Measurements from ENCODE around the gene KIAA0232.

KIAA0232 gene

DNA sequence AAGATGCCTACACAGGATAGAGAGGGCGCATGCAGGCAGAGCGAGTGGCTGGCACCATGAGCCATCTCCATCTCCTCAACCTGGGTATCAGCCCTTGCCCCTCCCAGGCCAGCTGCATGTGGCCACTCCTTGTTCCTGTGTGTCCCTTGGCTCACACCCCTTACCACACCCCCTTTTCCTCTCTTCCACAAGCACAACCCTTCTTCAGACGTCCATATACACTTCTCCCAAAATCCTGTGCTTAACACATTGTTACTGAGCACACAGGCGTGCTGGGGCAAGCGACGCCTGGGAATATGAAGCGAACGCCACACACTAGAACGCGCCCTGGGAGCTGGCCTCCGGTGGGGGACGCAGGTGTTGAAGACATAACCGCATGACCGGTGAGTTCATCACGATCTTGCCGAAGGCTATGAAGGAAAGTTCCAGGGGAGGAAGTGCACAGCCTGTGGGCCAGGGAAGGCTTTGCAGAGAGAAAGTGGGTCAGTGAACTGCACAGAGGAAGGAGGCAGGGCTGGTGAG is 19.1 kb upstream of the KIAA0232 start:
- no peak for DNase-seq (ENCODE audit: extremely low spot score)
- CTCF ChIA-PET: interaction anchor here (1.0 kb wide), 1 partner anchor 204 kb away, joined by 3 read pairs; no protein-coding TSS in a partner anchor
- POLR2A ChIA-PET: no interaction called here

DNA sequence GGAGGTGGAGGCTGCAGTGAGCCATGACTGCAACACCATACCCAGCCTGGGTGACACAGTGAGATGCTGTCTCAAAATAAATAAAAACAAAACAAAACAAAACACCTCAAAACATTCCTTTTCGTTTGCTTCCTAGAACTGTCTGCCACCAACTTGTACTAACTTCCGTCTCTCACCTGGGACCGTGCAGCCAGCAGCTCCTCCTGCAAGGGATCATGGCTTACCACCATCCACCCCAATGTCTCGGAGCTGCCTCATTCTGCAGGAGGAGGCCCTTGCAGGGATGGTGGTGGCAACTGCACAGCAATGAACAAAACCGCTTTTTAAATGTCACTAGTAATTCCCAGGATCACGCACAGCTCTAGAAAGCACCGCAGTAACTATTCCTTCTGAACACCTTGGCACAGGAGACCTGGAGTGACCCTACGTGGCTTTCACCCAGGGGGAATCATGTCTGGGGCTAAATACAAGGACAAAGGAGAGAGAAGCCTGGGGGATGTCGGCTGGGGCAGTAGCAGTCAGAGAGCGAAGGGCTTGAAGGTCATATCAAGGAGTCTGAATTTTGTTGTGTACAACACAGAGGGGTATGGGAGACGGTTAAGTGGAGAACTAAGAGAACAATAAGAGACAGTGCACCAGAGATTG is 17.4 kb upstream of the KIAA0232 start:
- DNase-seq (ENCODE audit: extremely low spot score): no peak
- ChIA-PET CTCF (no interaction called here), POLR2A (no interaction called here)
- TF ChIP-seq FOXM1 (IDR thresholded peaks at IDR 0.05; ENCODE audit: borderline replicate concordance) (no peak), HDGF (IDR thresholded peaks at IDR 0.05; ENCODE audit: borderline replicate concordance) (no peak), NFRKB (IDR thresholded peaks at IDR 0.05) (no peak)

More for the DNA sequence above, 19.1 kb upstream of the KIAA0232 start:
- TF ChIP-seq NFRKB (IDR thresholded peaks at IDR 0.05) (no peak), FOXM1 (IDR thresholded peaks at IDR 0.05; ENCODE audit: borderline replicate concordance) (no peak), FOXA1 (IDR thresholded peaks at IDR 0.05) (no peak), HDGF (IDR thresholded peaks at IDR 0.05; ENCODE audit: borderline replicate concordance) (no peak), BHLHE40 (IDR thresholded peaks at IDR 0.05; ENCODE audit: borderline replicate concordance) (no peak), LEF1 (IDR thresholded peaks at IDR 0.05; ENCODE audit: borderline replicate concordance) (no peak), FOXK2 (IDR thresholded peaks at IDR 0.05) (no peak), L3MBTL2 (conservative IDR thresholded peaks at IDR 0.05) (no peak)

DNA sequence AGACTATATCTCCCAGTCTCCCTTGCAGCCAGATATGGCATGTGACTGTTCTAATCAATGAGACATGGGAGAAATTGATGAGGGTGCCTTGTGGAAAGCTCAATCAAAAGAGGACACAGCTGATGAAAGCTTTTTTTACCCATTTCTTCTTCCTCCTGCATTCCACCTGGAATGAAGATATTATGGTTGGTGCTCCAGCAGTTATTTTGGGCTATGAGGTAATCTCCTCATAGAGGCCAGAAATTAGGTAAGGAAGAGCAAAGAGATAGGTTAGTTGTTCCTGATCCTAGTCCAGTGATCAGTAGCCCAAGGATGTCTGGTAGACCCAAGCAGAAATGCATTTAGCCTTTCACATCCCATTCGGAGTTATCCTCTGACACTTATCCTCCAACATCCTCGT is 16.8 kb upstream of the KIAA0232 start:
- no peak for DNase-seq (ENCODE audit: extremely low spot score)
- POLR2A ChIA-PET: no interaction called here
- CTCF ChIA-PET: no interaction called here
- TF ChIP-seq FOXM1 (IDR thresholded peaks at IDR 0.05; ENCODE audit: borderline replicate concordance) (no peak), FOXA1 (IDR thresholded peaks at IDR 0.05) (no peak), LEF1 (IDR thresholded peaks at IDR 0.05; ENCODE audit: borderline replicate concordance) (no peak), NFRKB (IDR thresholded peaks at IDR 0.05) (no peak), L3MBTL2 (conservative IDR thresholded peaks at IDR 0.05) (no peak)

DNA sequence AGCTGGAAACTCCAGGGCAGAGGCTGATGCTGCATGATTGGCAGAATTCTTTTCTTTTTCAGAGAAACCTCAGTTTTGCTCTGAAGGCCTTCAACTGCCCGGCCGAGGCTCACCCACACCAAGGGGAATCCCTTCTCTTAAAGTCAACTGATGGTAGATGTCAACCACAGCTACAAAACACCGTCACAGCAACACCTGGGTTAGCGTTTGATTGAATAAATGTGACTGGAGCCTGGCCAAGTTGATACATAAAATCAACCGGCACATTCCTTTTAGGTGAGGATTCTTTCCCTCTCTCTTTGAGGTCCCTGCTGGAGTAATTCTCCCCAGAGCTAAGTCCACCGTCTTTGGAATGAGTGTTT is 15.2 kb upstream of the KIAA0232 start:
- TF ChIP-seq CTBP1 (IDR thresholded peaks at IDR 0.05; ENCODE audit: borderline replicate concordance) (no peak), ELF4 (IDR thresholded peaks at IDR 0.05) (no peak), TARDBP (IDR thresholded peaks at IDR 0.05) (no peak)
- DNase-seq (ENCODE audit: extremely low spot score): no peak
- POLR2A ChIA-PET: interaction anchor here (2.1 kb wide), 1 partner anchor 14 kb away, joined by 9 read pairs; no protein-coding TSS in a partner anchor
- CTCF ChIA-PET: no interaction called here

DNA sequence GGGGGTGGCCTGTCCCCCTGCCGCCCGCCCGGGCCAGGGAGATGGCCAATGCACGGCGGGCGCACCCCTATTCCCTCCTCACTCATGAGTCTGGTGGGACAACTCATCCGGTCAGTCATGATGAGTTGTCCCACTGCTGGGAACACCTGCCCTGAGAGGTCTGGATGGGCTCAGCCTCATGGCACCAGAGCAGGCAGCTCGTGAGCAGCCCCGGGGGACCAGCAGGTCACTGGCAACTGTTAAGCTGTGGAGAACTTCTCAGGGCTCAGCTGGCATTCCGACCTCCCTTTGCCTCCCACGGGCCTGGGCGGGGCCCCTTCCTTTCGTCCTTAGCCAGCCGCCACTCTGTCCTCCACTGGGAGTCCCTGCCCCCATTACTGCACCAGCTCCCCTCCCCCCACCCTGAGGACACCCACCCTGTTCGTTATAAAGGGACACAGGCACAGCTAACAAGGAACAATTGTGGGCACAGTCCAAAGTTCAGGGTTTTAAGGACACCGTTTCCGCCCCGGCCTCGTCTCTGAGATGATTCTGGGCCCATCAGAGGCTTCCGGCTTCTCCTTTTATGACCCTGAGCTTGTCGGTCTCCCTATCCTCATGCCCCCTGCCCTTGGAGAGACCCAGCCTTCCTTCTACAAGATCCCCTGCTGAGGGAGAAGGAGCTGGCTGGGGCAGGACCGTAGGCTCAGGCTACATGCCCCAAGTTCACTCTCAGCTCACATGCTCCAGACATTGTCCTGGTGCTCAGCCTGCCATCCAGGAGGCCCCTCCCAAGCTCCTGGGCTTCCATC is 14.6 kb upstream of the KIAA0232 start:
- no peak for DNase-seq (ENCODE audit: extremely low spot score)
- ChIA-PET CTCF (interaction anchor here (1.2 to 2.9 kb wide), 2 partner anchors 67 to 105 kb away, joined by 4 to 11 read pairs; no protein-coding TSS in a partner anchor), POLR2A (interaction anchor here (1.0 to 2.1 kb wide), 4 partner anchors 8 to 52 kb away, joined by 3 to 9 read pairs (median 4); partner anchors contain the start of gene BLOC1S4)
- TF ChIP-seq ARNT (IDR thresholded peaks at IDR 0.05) (no peak), FOXM1 (IDR thresholded peaks at IDR 0.05; ENCODE audit: borderline replicate concordance) (no peak), HDGF (IDR thresholded peaks at IDR 0.05; ENCODE audit: borderline replicate concordance) (no peak)
- TF ChIP-seq, protein P1, sequence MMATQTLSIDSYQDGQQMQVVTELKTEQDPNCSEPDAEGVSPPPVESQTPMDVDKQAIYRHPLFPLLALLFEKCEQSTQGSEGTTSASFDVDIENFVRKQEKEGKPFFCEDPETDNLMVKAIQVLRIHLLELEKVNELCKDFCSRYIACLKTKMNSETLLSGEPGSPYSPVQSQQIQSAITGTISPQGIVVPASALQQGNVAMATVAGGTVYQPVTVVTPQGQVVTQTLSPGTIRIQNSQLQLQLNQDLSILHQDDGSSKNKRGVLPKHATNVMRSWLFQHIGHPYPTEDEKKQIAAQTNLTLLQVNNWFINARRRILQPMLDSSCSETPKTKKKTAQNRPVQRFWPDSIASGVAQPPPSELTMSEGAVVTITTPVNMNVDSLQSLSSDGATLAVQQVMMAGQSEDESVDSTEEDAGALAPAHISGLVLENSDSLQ (IDR thresholded peaks at IDR 0.05): no peak

DNA sequence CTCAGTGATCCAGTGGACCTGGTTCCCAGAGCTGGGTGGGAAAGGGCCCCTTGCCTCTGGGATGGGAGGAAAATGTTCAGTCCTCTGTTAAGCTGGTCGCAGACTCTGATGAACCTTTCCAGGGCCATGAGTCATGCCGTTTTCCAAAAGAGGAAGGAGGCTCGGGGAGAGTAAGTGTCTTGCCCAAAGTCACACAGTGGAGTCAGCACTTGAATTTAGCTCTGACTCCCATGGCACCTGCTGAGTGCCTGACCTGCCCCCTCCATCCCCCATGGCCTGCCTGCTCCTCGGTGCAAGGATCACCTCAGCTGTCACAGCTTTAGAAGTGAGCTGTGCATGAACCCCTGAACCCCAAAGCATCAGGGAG is 14.0 kb upstream of the KIAA0232 start:
- CTCF ChIA-PET: interaction anchor here (1.2 to 2.9 kb wide), 2 partner anchors 67 to 105 kb away, joined by 4 to 11 read pairs; no protein-coding TSS in a partner anchor
- TF ChIP-seq BHLHE40 (IDR thresholded peaks at IDR 0.05; ENCODE audit: borderline replicate concordance): no peak
- no peak for TF ChIP-seq L3MBTL2 (conservative IDR thresholded peaks at IDR 0.05)
- no peak for TF ChIP-seq FOXK2 (IDR thresholded peaks at IDR 0.05)
- TF ChIP-seq LEF1 (IDR thresholded peaks at IDR 0.05; ENCODE audit: borderline replicate concordance): no peak
- TF ChIP-seq FOXM1 (IDR thresholded peaks at IDR 0.05; ENCODE audit: borderline replicate concordance): no peak
- no peak for TF ChIP-seq CTBP1 (IDR thresholded peaks at IDR 0.05; ENCODE audit: borderline replicate concordance)
- no peak for TF ChIP-seq NFRKB (IDR thresholded peaks at IDR 0.05)
- TF ChIP-seq ELF4 (IDR thresholded peaks at IDR 0.05): no peak
- TF ChIP-seq SUZ12 (IDR thresholded peaks at IDR 0.05): no peak
- no peak for DNase-seq (ENCODE audit: extremely low spot score)
- POLR2A ChIA-PET: interaction anchor here (1.0 to 2.1 kb wide), 4 partner anchors 9 to 52 kb away, joined by 3 to 9 read pairs (median 4); partner anchors contain the start of gene BLOC1S4

DNA sequence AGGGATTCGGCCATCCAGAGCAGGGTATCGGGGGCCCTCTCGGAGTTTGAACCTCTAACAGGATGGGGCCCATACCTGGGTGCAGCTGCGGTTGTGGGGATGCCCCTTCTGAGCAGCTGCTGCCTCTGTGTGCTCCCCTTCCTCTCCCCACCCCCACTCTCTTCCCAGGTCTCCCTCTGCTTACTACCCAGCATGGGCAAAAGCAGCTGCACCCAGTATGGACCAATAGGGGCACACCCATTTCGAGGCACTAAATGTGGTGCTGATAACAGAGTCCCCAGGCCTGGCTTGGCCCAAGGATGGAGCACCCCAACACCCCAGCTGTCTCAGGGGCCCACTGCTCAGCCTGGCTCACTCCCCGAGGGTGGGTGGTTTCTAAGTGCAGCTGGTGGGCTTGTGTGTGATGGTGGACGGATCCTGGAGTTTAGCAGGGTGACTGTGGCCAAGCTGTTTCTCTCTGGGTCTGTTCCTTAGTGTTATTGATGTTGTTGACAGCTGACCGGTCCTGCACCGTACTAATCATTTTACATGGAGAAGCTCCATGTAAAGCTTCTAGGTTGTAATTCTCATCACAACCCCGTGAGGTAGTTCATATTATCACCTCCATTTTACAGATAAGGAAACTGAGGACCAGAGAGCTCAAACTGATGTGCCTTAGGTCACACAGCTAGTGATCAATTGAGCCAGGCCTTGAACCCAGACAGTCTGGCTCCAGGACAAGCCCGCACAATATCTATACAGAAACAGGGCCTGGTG is 13.1 kb upstream of the KIAA0232 start:
- DNase-seq (ENCODE audit: extremely low spot score): no peak
- ChIA-PET CTCF (interaction anchor here (1.2 to 2.9 kb wide), 2 partner anchors 68 to 104 kb away, joined by 4 to 11 read pairs; no protein-coding TSS in a partner anchor), POLR2A (interaction anchor here (1.4 to 1.7 kb wide), 3 partner anchors 14 to 53 kb away, joined by 3 to 6 read pairs (median 4); partner anchors contain the start of genes BLOC1S4 and KIAA0232)
- TF ChIP-seq CTBP1 (IDR thresholded peaks at IDR 0.05; ENCODE audit: borderline replicate concordance) (no peak), FOXM1 (IDR thresholded peaks at IDR 0.05; ENCODE audit: borderline replicate concordance) (no peak), SP1 (IDR thresholded peaks at IDR 0.05) (no peak), ARNT (IDR thresholded peaks at IDR 0.05) (no peak), BHLHE40 (IDR thresholded peaks at IDR 0.05; ENCODE audit: borderline replicate concordance) (no peak), HDGF (IDR thresholded peaks at IDR 0.05; ENCODE audit: borderline replicate concordance) (no peak), FOXA1 (IDR thresholded peaks at IDR 0.05) (no peak), FOXK2 (IDR thresholded peaks at IDR 0.05) (no peak), ZNF384 (IDR thresholded peaks at IDR 0.05) (no peak), ELF4 (IDR thresholded peaks at IDR 0.05) (no peak), L3MBTL2 (conservative IDR thresholded peaks at IDR 0.05) (no peak), NFRKB (IDR thresholded peaks at IDR 0.05) (no peak)
- TF ChIP-seq, protein P1 (IDR thresholded peaks at IDR 0.05): no peak

Data from HEK293T (cell line).